HEK293 (cell line): ENCODE results near the gene CLDN16.

Experiments used
- CTCF ChIA-PET: fragments of 350-600 bp; formaldehyde crosslinking; extraction: SDS; loops from one replicate; lab custom pipeline; 2021; ENCODE audit warnings: antibody characterized with exemption; lab: Yijun Ruan, JAX
- POLR2A ChIA-PET: fragments of 300-600 bp; formaldehyde crosslinking; extraction: SDS; loops from one replicate; lab custom pipeline; 2020; ENCODE audit warnings: antibody characterized with exemption, inconsistent platforms; lab: Yijun Ruan, JAX
- H3K27ac ChIP-seq: fragments of 200-500 bp; sonication (Bioruptor generic); 2 replicates; pipeline ENCODE4 v1.5.1; 2014; ENCODE audit warnings: low read depth, low read length, control low read depth, inconsistent platforms; ENCODE audit errors: extremely low read depth
- H3K36me3 ChIP-seq, 2 experiments: fragments of 200-500 bp in 1 of 2; sonication (Bioruptor generic) in 1 of 2; 1 replicate in 1 of 2; 2 replicates in 1 of 2; pipeline ENCODE4 v1.5.1; 2014 to 2017; ENCODE audit warnings: inconsistent platforms in 2 of 2, low read length in 2 of 2; ENCODE audit not compliant: control insufficient read depth in 2 of 2, insufficient read depth in 1 of 2
- H3K4me1 ChIP-seq: fragments of 200-500 bp; sonication (Bioruptor generic); 2 replicates; pipeline ENCODE4 v1.5.1; 2014; ENCODE audit warnings: mild to moderate bottlenecking, low read length, inconsistent platforms; ENCODE audit not compliant: control insufficient read depth, insufficient read depth
- H3K4me3 ChIP-seq: 2 replicates; pipeline ENCODE4 v1.5.1; 2011; ENCODE audit warnings: low read depth, mild to moderate bottlenecking, control low read depth, low read length, moderate library complexity
- H3K9me3 ChIP-seq: fragments of 200-500 bp; sonication (Bioruptor generic); 2 replicates; pipeline ENCODE4 v1.5.1; 2014; ENCODE audit warnings: low read depth, low read length, inconsistent platforms; ENCODE audit not compliant: control insufficient read depth, insufficient read depth
- BCL11B ChIP-seq: fragments of 450-650 bp; formaldehyde crosslinking; IDR thresholded peaks from 2 replicates; pipeline ENCODE4 v1.5.1; 2016; ENCODE audit warnings: low read depth, missing biosample characterization, missing genetic modification characterization
- IKZF3 ChIP-seq: fragments of 450-650 bp; IDR thresholded peaks from 2 replicates; pipeline ENCODE4 v1.5.0; 2018; ENCODE audit warnings: missing biosample characterization, mild to moderate bottlenecking, missing genetic modification characterization, moderate library complexity
- PRDM1 ChIP-seq: fragments of 450-650 bp; formaldehyde crosslinking; IDR thresholded peaks from 2 replicates; pipeline ENCODE4; 2016; ENCODE audit warnings: missing biosample characterization, missing genetic modification characterization
- WT1 ChIP-seq: fragments of 450-650 bp; formaldehyde crosslinking; IDR thresholded peaks from 2 replicates; pipeline ENCODE4 v1.5.1; 2016; ENCODE audit warnings: missing biosample characterization, missing genetic modification characterization
- ZBTB20 ChIP-seq: fragments of 450-650 bp; formaldehyde crosslinking; IDR thresholded peaks from 2 replicates; pipeline ENCODE4 v1.5.1; 2016; ENCODE audit warnings: missing biosample characterization, missing genetic modification characterization
- ZNF239 ChIP-seq: fragments of 450-650 bp; formaldehyde crosslinking; IDR thresholded peaks from 2 replicates; pipeline ENCODE4 v1.5.1; 2016; ENCODE audit warnings: missing biosample characterization, missing genetic modification characterization
- ZNF561 ChIP-seq: fragments of 450-650 bp; IDR thresholded peaks from 2 replicates; pipeline ENCODE4 v1.5.1; 2018; ENCODE audit warnings: missing biosample characterization, missing genetic modification characterization, borderline replicate concordance
- ZNF791 ChIP-seq: fragments of 450-650 bp; formaldehyde crosslinking; IDR thresholded peaks from 2 replicates; pipeline ENCODE4 v1.5.1; 2016; ENCODE audit warnings: missing biosample characterization, missing genetic modification characterization
- ZNF837 ChIP-seq: fragments of 450-650 bp; formaldehyde crosslinking; IDR thresholded peaks from 2 replicates; pipeline ENCODE4 v1.5.1; 2016; ENCODE audit warnings: missing biosample characterization, missing genetic modification characterization
- TF ChIP-seq, protein P1 (sequence below): fragments of 450-650 bp; formaldehyde crosslinking; IDR thresholded peaks from 2 replicates; pipeline ENCODE4 v1.5.1; 2016; ENCODE audit warnings: missing biosample characterization, missing genetic modification characterization, low read depth
- TF ChIP-seq, protein P2 (sequence below): fragments of 450-650 bp; formaldehyde crosslinking; IDR thresholded peaks from 2 replicates; pipeline ENCODE4 v1.5.1; 2016; ENCODE audit warnings: missing biosample characterization, missing genetic modification characterization
- TF ChIP-seq, protein P3 (sequence below): fragments of 450-650 bp; formaldehyde crosslinking; IDR thresholded peaks from 2 replicates; pipeline ENCODE4 v1.5.1; 2017; ENCODE audit warnings: missing biosample characterization, missing genetic modification characterization
- TF ChIP-seq, protein P4 (sequence below): fragments of 450-650 bp; IDR thresholded peaks from 2 replicates; pipeline ENCODE4 v1.5.1; 2018; ENCODE audit warnings: missing biosample characterization, missing genetic modification characterization
- TF ChIP-seq, protein P5 (sequence below): fragments of 450-650 bp; formaldehyde crosslinking; IDR thresholded peaks from 2 replicates; pipeline ENCODE4 v1.5.1; 2016; ENCODE audit warnings: missing biosample characterization, missing genetic modification characterization
- TF ChIP-seq, protein P6 (sequence below): fragments of 450-650 bp; formaldehyde crosslinking; conservative IDR thresholded peaks from 2 replicates; pipeline ENCODE4 v1.5.1; 2016; ENCODE audit warnings: low read depth, missing biosample characterization, missing genetic modification characterization

Gene CLDN16

DNA sequence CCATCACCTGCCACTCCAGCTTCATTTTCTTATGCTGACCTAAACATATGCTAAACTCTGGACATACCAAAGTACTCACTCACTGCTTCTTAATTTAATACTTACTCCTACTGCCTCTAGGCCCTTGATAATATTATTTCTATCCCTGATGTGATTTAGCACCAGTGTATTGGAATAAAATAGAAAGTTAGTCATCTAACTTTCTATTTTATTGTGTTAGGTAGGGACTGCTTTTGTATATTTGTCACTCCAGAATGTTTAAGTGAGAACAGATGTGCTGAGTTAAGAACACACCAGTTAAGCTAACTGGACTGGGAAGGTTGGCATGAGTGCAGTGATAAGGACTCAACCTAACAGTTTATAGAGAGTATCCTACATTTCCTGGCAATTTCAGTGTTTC, 6.5 kb upstream of the CLDN16 start:
- POLR2A ChIA-PET: no interaction called here
- H3K36me3 ChIP-seq: no peaks in the 10 kb centered on the region
- no peak overlapping the region for H3K27ac ChIP-seq
- no peak for TF ChIP-seq ZNF561 (tag by site-specific recombination)
- TF ChIP-seq ZNF791 (tag by site-specific recombination): no peak
- TF ChIP-seq, protein P1, sequence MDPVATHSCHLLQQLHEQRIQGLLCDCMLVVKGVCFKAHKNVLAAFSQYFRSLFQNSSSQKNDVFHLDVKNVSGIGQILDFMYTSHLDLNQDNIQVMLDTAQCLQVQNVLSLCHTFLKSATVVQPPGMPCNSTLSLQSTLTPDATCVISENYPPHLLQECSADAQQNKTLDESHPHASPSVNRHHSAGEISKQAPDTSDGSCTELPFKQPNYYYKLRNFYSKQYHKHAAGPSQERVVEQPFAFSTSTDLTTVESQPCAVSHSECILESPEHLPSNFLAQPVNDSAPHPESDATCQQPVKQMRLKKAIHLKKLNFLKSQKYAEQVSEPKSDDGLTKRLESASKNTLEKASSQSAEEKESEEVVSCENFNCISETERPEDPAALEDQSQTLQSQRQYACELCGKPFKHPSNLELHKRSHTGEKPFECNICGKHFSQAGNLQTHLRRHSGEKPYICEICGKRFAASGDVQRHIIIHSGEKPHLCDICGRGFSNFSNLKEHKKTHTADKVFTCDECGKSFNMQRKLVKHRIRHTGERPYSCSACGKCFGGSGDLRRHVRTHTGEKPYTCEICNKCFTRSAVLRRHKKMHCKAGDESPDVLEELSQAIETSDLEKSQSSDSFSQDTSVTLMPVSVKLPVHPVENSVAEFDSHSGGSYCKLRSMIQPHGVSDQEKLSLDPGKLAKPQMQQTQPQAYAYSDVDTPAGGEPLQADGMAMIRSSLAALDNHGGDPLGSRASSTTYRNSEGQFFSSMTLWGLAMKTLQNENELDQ: no peak
- TF ChIP-seq ZBTB20 (tag by site-specific recombination): no peak
- TF ChIP-seq PRDM1: no peak
- TF ChIP-seq, protein P2, sequence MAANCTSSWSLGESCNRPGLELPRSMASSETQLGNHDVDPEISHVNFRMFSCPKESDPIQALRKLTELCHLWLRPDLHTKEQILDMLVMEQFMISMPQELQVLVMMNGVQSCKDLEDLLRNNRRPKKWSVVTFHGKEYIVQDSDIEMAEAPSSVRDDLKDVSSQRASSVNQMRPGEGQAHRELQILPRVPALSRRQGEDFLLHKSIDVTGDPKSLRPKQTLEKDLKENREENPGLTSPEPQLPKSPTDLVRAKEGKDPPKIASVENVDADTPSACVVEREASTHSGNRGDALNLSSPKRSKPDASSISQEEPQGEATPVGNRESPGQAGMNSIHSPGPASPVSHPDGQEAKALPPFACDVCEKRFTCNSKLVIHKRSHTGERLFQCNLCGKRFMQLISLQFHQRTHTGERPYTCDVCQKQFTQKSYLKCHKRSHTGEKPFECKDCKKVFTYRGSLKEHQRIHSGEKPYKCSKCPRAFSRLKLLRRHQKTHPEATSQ (tag by site-specific recombination): no peak
- TF ChIP-seq IKZF3 (tag by site-specific recombination): no peak
- TF ChIP-seq, protein P3, sequence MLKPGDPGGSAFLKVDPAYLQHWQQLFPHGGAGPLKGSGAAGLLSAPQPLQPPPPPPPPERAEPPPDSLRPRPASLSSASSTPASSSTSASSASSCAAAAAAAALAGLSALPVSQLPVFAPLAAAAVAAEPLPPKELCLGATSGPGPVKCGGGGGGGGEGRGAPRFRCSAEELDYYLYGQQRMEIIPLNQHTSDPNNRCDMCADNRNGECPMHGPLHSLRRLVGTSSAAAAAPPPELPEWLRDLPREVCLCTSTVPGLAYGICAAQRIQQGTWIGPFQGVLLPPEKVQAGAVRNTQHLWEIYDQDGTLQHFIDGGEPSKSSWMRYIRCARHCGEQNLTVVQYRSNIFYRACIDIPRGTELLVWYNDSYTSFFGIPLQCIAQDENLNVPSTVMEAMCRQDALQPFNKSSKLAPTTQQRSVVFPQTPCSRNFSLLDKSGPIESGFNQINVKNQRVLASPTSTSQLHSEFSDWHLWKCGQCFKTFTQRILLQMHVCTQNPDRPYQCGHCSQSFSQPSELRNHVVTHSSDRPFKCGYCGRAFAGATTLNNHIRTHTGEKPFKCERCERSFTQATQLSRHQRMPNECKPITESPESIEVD: no peak
- no peak for TF ChIP-seq BCL11B
- TF ChIP-seq, protein P4, sequence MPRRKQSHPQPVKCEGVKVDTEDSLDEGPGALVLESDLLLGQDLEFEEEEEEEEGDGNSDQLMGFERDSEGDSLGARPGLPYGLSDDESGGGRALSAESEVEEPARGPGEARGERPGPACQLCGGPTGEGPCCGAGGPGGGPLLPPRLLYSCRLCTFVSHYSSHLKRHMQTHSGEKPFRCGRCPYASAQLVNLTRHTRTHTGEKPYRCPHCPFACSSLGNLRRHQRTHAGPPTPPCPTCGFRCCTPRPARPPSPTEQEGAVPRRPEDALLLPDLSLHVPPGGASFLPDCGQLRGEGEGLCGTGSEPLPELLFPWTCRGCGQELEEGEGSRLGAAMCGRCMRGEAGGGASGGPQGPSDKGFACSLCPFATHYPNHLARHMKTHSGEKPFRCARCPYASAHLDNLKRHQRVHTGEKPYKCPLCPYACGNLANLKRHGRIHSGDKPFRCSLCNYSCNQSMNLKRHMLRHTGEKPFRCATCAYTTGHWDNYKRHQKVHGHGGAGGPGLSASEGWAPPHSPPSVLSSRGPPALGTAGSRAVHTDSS (tag by site-specific recombination): no peak
- TF ChIP-seq ZNF837 (tag by site-specific recombination): no peak
- TF ChIP-seq, protein P5, sequence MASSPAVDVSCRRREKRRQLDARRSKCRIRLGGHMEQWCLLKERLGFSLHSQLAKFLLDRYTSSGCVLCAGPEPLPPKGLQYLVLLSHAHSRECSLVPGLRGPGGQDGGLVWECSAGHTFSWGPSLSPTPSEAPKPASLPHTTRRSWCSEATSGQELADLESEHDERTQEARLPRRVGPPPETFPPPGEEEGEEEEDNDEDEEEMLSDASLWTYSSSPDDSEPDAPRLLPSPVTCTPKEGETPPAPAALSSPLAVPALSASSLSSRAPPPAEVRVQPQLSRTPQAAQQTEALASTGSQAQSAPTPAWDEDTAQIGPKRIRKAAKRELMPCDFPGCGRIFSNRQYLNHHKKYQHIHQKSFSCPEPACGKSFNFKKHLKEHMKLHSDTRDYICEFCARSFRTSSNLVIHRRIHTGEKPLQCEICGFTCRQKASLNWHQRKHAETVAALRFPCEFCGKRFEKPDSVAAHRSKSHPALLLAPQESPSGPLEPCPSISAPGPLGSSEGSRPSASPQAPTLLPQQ (tag by site-specific recombination): no peak
- no peak for TF ChIP-seq WT1 (tag by site-specific recombination)
- TF ChIP-seq, protein P6, sequence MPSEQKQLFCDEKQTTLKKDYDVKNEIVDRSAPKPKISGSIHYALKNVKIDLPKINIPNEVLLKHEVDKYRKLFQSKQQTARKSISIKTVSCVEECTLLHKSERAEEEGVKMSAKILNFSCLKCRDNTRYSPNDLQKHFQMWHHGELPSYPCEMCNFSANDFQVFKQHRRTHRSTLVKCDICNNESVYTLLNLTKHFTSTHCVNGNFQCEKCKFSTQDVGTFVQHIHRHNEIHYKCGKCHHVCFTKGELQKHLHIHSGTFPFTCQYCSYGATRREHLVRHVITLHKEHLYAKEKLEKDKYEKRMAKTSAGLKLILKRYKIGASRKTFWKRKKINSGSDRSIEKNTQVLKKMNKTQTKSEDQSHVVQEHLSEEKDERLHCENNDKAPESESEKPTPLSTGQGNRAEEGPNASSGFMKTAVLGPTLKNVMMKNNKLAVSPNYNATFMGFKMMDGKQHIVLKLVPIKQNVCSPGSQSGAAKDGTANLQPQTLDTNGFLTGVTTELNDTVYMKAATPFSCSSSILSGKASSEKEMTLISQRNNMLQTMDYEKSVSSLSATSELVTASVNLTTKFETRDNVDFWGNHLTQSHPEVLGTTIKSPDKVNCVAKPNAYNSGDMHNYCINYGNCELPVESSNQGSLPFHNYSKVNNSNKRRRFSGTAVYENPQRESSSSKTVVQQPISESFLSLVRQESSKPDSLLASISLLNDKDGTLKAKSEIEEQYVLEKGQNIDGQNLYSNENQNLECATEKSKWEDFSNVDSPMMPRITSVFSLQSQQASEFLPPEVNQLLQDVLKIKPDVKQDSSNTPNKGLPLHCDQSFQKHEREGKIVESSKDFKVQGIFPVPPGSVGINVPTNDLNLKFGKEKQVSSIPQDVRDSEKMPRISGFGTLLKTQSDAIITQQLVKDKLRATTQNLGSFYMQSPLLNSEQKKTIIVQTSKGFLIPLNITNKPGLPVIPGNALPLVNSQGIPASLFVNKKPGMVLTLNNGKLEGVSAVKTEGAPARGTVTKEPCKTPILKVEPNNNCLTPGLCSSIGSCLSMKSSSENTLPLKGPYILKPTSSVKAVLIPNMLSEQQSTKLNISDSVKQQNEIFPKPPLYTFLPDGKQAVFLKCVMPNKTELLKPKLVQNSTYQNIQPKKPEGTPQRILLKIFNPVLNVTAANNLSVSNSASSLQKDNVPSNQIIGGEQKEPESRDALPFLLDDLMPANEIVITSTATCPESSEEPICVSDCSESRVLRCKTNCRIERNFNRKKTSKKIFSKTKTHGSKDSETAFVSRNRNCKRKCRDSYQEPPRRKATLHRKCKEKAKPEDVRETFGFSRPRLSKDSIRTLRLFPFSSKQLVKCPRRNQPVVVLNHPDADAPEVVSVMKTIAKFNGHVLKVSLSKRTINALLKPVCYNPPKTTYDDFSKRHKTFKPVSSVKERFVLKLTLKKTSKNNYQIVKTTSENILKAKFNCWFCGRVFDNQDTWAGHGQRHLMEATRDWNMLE (tag by site-specific recombination): no peak
- TF ChIP-seq ZNF239: no peak
- H3K4me3 ChIP-seq: no peak overlapping the region
- H3K9me3 ChIP-seq: no peaks in the 10 kb centered on the region
- CTCF ChIA-PET: no interaction called here
- H3K4me1 ChIP-seq: no peaks in the 10 kb centered on the region
